ENCODE results near the gene NCR3LG1. TPM values are rescaled to one million over a fixed set of nuclear protein-coding genes. Genes with fewer than 3 reads are reported as not detected.

Gene NCR3LG1
- total RNA-seq, 1 experiment from 2014 or later: 0.20 TPM

- no peaks in the 10 kb centered on the region for H3K9me3 ChIP-seq
- H3K4me3 ChIP-seq: no peak overlapping the region
These were observed 35.7 kb downstream of the NCR3LG1 start for GRCh38 chr11:17387254-17387653.

DNA sequence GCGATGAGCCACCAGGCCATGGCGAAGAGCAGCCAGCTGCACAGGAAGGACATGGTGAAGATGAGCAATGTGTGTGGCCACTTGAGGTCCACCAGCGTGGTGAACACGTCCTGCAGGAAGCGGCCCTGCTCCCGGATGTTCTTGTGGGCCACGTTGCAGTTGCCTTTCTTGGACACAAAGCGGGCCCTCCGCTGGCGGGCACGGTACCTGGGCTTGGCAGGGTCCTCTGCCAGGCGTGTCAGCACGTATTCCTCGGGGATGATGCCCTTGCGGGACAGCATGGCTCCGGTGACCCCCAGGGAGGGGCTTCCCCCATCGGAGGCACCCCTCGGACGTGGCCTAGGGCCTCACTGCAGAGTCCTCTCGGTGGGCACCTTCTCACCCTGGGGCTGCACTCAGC lies 36.2 kb downstream of the NCR3LG1 start:
- Histone ChIP-seq H3K9me3 (no peaks in the 10 kb centered on the region), H3K36me3 (no peaks in the 10 kb centered on the region), H3K4me3 (no peak overlapping the region), H3K27me3 (no peaks in the 10 kb centered on the region)
- DNase-seq: no peak

More at GRCh38 chr11:17387254-17387653, 35.7 kb downstream of the NCR3LG1 start:
- no peaks in the 10 kb centered on the region for H3K27me3 ChIP-seq
- DNase-seq: no peak
- no peaks in the 10 kb centered on the region for H3K36me3 ChIP-seq

GRCh38 chr11:17388609-17389210 lies 37.1 kb downstream of the NCR3LG1 start, which contains the start of gene KCNJ11:
Gene KCNJ11, minus strand, starts transcription at chr11:17388659. Its CDS starts 568 bp downstream, at chr11:17388091.
- no peak for DNase-seq
- peak within 1 kb of the TSS; percentile 42 for H3K4me3 ChIP-seq
- no peaks in the 10 kb centered on the region for H3K27me3 ChIP-seq
- no peaks in the 10 kb centered on the region for H3K36me3 ChIP-seq
- no peaks in the 10 kb centered on the region for H3K9me3 ChIP-seq

GRCh38 chr11:17389211-17389956 lies 37.8 kb downstream of the NCR3LG1 start:
- no peaks in the 10 kb centered on the region for H3K36me3 ChIP-seq
- no peaks in the 10 kb centered on the region for H3K27me3 ChIP-seq
- no peaks in the 10 kb centered on the region for H3K9me3 ChIP-seq
- H3K4me3 ChIP-seq: peak overlapping the region; percentile 42
- DNase-seq: peak; percentile 40

DNA sequence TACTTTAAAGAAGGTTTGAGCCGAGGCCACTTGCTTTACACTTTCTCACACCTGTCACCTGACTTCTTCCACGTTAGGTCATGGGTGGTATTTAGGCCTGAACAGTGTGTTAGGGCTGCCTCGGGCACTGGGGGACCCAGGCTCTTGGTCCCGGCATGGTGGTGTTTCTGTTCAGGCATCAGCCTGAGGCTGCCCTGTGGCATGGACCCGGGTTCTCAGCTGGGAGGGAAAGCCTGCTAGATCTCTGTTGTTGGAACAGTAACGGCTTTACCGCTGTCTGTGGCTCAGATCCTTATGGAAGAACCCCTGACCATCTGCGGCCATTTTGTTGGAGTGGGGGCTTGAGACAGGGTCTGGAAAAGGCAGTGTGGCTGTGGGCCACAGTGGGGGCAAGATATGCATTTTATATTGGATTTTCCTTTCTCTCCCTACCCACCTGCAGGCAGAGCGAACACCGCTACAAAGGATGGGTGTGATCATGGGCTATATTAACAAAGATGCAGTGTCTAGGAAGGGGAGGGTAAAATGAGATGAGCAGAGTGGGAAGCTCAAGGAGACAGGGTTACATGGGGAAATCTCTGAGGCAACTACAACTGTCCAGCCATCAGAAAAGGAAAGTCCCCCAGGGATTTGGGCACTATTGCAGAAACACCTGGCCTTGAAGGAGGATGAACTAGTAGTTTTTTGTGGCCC lies 38.5 kb downstream of the NCR3LG1 start:
- DNase-seq: no peak
- Histone ChIP-seq H3K9me3 (no peaks in the 10 kb centered on the region), H3K36me3 (no peaks in the 10 kb centered on the region), H3K27me3 (no peaks in the 10 kb centered on the region), H3K4me3 (no peak overlapping the region)

GRCh38 chr11:17391493-17392355 lies 40.1 kb downstream of the NCR3LG1 start:
- DNase-seq: no peak
- H3K36me3 ChIP-seq: no peaks in the 10 kb centered on the region
- H3K9me3 ChIP-seq: no peaks in the 10 kb centered on the region
- H3K4me3 ChIP-seq: no peak overlapping the region
- no peaks in the 10 kb centered on the region for H3K27me3 ChIP-seq

- no peak overlapping the region for H3K4me3 ChIP-seq
- no peaks in the 10 kb centered on the region for H3K36me3 ChIP-seq
- no peak for DNase-seq
- H3K27me3 ChIP-seq: no peaks in the 10 kb centered on the region
- H3K9me3 ChIP-seq: no peaks in the 10 kb centered on the region
These were observed 41.3 kb downstream of the NCR3LG1 start for GRCh38 chr11:17392872-17393271.

DNA sequence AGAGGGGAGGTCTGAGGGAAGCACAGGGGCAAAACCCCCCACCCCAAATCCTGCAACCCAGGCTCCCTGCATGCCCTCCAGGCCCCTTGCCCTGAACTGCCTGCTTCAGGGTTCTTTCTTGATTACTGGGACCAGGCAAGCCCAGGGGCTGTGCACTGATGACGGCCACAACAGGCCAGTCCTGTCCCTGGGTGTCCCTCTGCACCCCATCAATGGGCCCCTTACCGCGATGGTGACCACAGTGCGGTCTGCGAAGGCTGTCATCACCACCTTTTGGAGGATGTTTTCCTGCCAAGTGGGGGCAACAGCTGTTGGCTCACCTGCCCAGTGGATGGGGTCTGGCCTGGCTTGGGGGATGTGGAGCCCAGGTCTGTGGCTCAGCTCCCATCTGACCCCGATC lies 41.9 kb downstream of the NCR3LG1 start:
- Histone ChIP-seq H3K36me3 (no peaks in the 10 kb centered on the region), H3K9me3 (no peaks in the 10 kb centered on the region), H3K4me3 (no peak overlapping the region), H3K27me3 (no peaks in the 10 kb centered on the region)
- no peak for DNase-seq

DNA sequence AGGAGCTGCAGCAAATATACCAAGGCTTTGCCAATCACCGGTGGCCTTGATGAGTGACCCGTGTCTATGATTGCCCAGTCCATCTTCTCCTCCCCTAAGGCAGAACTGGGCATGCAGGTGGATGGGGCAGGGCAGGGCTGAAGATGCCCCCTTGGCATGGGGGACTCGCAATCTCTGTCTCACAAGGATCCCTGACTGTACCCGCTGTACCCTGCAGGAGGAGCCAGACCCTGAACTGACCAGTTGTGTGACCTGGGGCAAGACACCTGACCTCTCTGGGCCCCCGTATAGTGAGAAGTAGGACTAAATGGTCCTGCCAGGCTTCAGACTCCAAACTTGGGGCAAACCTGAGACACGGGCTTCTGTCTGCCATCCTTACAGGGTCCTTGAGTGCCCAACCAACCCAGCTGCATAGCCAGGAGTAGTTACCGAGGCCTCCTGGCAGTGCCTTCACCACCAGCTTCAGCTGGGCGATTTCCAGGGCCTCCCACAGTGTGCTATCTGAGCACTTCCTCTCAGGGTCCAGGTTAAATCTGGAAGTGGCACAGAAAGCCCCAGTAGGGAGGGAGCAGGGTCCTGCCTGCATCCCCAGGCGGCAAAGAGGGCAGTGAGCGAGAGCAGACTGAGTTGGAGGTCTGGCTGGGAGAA lies 43.3 kb downstream of the NCR3LG1 start:
- no peak overlapping the region for H3K4me3 ChIP-seq
- no peaks in the 10 kb centered on the region for H3K9me3 ChIP-seq
- DNase-seq: no peak
- H3K27me3 ChIP-seq: no peaks in the 10 kb centered on the region
- no peaks in the 10 kb centered on the region for H3K36me3 ChIP-seq

GRCh38 chr11:17395554-17395961 lies 44.0 kb downstream of the NCR3LG1 start:
- Histone ChIP-seq H3K4me3 (no peak overlapping the region), H3K27me3 (no peaks in the 10 kb centered on the region), H3K36me3 (no peaks in the 10 kb centered on the region), H3K9me3 (no peaks in the 10 kb centered on the region)
- no peak for DNase-seq

DNA sequence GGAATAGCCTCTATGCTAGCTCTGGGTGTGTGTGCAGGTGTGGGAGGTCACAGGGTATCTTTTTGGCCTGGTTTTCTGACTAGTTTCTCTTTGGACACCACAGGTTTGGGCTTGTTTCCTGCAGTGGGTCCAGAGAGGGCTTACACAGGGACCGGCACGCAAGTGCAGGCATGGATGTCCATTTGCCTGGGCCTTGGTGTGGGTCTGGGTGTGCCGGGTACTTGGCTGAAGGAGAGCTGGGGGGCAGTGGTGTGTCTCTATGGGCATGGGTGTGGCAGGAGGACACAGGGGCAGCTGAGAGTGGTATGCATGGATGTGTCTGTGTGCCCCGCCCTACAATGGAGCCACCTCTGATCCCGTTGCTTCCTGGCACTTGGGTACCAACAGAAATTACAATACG lies 44.4 kb downstream of the NCR3LG1 start:
- H3K27me3 ChIP-seq: no peaks in the 10 kb centered on the region
- DNase-seq: no peak
- no peaks in the 10 kb centered on the region for H3K9me3 ChIP-seq
- H3K36me3 ChIP-seq: no peaks in the 10 kb centered on the region
- no peak overlapping the region for H3K4me3 ChIP-seq

DNA sequence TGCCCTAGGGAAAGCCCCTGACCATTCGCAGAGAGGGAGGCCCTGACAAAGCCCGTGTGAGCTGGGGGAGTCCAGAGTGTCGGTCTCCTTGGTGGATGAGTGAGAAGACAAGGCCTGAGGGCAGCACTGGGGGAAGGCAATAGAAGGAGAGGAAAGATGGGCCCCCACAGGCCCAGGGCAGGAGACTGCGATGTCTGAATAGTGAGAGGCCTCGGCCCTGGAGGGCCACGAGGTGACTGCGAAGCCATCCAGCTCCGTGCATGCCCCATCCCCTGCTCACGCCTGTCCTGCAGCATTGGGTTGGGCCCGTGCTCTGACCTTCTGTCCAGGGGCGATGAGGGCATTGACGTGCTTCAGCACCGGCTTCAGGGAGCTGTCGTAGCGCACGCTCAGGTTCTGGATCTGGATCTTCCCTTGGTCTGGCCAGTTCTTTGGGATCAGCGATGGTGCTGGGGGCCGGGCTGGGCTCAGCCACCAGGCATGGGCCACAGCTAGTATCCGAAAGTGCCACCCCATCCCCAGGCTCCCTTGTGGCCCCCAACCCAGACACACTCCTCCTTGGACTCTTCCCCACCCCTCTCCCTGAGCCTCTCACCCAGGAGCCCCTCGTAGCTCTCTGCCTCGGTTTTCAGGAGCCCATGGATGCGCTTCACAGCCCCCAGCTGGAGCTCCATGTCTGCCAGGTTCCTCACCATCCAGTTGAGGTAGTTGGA lies 45.2 kb downstream of the NCR3LG1 start:
- H3K9me3 ChIP-seq: no peaks in the 10 kb centered on the region
- no peaks in the 10 kb centered on the region for H3K27me3 ChIP-seq
- no peak overlapping the region for H3K4me3 ChIP-seq
- no peaks in the 10 kb centered on the region for H3K36me3 ChIP-seq
- no peak for DNase-seq

DNA sequence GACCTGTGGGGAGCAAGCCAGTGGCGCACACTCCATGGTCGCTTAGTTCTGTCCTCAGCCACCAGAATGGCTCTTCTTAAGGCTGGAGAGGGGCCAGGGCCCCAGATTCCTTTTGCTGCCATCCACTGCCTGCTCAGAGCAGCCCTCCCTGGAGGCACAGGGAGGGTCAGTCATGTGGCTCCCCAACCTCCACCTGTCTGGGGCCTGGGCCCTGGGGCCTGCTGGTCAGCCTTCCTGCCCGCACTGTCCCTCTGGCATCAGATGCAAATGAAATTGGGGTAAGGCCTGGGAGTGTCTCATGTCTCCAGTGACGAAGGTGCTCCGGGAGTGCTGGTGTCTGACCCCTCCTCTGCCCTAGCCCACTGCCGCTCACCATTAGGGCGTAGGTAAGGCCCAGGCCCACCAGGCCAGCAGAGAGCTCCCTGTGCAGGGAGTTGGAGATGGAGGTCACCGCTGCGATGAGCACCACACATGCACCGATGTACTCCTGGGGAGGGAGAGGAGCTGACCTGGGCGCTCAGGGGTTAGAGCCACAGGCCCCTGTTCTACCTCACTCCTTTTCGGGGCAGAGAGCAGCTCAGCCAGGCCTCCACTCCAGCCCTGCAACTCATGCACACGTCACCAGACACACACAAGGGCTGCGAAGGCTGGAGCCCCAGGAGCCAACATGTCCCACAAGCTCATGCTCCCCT lies 45.9 kb downstream of the NCR3LG1 start:
- H3K36me3 ChIP-seq: no peaks in the 10 kb centered on the region
- H3K27me3 ChIP-seq: no peaks in the 10 kb centered on the region
- no peaks in the 10 kb centered on the region for H3K9me3 ChIP-seq
- no peak overlapping the region for H3K4me3 ChIP-seq
- DNase-seq: no peak

- no peak for DNase-seq
- Histone ChIP-seq H3K36me3 (no peaks in the 10 kb centered on the region), H3K9me3 (no peaks in the 10 kb centered on the region), H3K4me3 (no peak overlapping the region), H3K27me3 (no peaks in the 10 kb centered on the region)
These were observed 47.6 kb downstream of the NCR3LG1 start for GRCh38 chr11:17399236-17399635.

GRCh38 chr11:17400048-17400775 lies 48.6 kb downstream of the NCR3LG1 start:
- Histone ChIP-seq H3K9me3 (no peaks in the 10 kb centered on the region), H3K36me3 (no peaks in the 10 kb centered on the region), H3K4me3 (no peak overlapping the region), H3K27me3 (no peaks in the 10 kb centered on the region)
- DNase-seq: no peak
